ENCODE results near the gene KIR3DL2.
"Not testable (repeated sequence)": the region's sequence is repeated elsewhere in the genome, so short reads cannot be mapped to it uniquely, and the experiment has no call there.

The KIR3DL2 gene

DNA sequence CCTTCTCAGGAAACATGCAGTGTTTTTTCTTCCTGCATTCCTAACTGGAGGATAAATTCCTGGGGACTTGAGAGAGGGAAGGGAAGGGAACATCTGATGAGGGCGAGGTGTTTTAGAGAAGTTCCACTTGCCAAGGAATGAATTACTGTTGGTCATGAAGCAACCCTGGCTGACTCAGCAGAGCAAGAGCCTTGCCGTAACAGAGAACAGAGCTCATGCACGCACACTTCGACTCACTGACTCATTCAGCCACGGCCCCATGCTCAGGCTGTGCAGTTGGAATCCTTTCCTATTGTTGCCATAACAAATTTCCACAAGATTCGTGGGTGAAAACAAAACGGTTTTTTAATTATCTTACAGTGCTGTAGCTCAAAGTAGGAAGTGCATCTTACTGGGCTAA lies 24.9 kb upstream of the KIR3DL2 start:
- H3K36me3 ChIP-seq (replicated peaks; ENCODE audit: low read depth, low read length); H3K4me3 ChIP-seq (ENCODE audit: low read length); H3K9ac ChIP-seq (ENCODE audit: low read length); H4K20me1 ChIP-seq (ENCODE audit: insufficient read depth, low read length); H3K4me1 ChIP-seq (ENCODE audit: low read length); H2AFZ ChIP-seq (ENCODE audit: low read depth, low read length); H3K79me2 ChIP-seq (ENCODE audit: low read length); H3K4me2 ChIP-seq (ENCODE audit: low read length); H3K9me3 ChIP-seq (ENCODE audit: insufficient read depth, low read length); H3K27ac ChIP-seq (ENCODE audit: low read length): not testable (repeated sequence)
- H3K27me3 ChIP-seq (ENCODE audit: low read depth, low read length), result peaks cover 16% of the 10 kb centered on the region

DNA sequence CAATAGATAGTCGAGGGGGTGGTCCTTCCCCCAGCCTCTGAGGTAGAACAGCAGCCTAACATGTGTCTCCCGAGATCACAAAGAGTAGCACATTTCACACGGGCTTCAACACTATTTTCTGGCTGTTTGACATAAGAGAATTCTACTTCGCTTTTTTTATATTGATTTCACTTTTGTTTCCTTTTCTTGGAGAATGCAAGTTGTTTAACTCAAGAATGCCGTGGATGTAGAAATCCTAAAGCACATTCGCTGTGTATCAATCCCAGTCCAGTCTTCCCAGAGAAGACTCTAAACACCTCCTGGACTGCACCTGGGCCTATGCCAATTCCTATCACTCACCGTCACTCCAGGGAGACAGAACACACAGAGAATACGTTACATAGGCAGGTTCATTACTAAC lies 22.2 kb upstream of the KIR3DL2 start:
- H2AFZ ChIP-seq (ENCODE audit: low read depth, low read length); H3K79me2 ChIP-seq (ENCODE audit: low read length); H3K9me3 ChIP-seq (ENCODE audit: insufficient read depth, low read length); H4K20me1 ChIP-seq (ENCODE audit: insufficient read depth, low read length); H3K27ac ChIP-seq (ENCODE audit: low read length); H3K9ac ChIP-seq (ENCODE audit: low read length); H3K4me3 ChIP-seq (ENCODE audit: low read length); H3K36me3 ChIP-seq (replicated peaks; ENCODE audit: low read depth, low read length); H3K4me2 ChIP-seq (ENCODE audit: low read length); H3K4me1 ChIP-seq (ENCODE audit: low read length); H3K27me3 ChIP-seq (ENCODE audit: low read depth, low read length): not testable (repeated sequence)

DNA sequence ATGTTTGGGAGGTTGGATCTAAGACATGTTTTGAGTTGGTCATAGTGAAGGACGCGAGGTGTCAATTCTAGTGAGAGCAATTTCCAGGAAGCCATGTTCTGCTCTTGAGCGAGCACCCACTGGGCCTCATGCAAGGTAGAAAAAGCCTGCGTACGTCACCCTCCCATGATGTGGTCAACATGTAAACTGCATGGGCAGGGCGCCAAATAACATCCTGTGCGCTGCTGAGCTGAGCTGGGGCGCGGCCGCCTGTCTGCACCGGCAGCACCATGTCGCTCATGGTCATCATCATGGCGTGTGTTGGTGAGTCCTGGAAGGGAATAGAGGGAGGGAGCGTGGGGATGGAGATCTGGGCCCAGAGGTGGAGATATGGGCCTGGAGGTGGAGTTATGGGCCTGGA lies 17.7 kb upstream of the KIR3DL2 start, which contains the start of gene KIR2DS4:
Gene KIR2DS4, plus strand, starts transcription at position 181 of the 400 bp plus-strand sequence.
- H3K27ac ChIP-seq (ENCODE audit: low read length); H3K4me2 ChIP-seq (ENCODE audit: low read length); H3K36me3 ChIP-seq (replicated peaks; ENCODE audit: low read depth, low read length); H3K9me3 ChIP-seq (ENCODE audit: insufficient read depth, low read length); H3K9ac ChIP-seq (ENCODE audit: low read length); H3K4me3 ChIP-seq (ENCODE audit: low read length); H3K4me1 ChIP-seq (ENCODE audit: low read length); H2AFZ ChIP-seq (ENCODE audit: low read depth, low read length); H4K20me1 ChIP-seq (ENCODE audit: insufficient read depth, low read length); H3K79me2 ChIP-seq (ENCODE audit: low read length); H3K27me3 ChIP-seq (ENCODE audit: low read depth, low read length): not testable (repeated sequence)

DNA sequence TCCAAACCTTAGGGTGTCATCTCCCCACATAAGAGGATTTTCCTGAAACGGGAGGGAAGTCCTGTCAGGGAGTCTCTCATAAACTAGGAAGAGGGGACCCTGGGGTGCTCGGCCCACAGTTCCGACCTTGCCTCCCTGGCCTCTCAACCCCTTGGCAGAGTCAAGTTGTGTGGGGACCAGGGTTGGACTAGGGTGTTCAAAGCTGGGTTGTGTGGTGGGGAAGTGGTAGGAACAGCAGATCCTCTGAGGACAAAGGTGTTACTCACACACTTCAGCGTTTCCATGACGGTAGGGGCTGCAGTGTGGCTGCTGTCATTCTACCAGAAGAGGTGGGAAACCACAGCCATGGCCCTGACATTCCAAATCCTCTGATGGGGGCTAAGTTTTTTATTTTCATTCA lies 15.1 kb upstream of the KIR3DL2 start:
- H3K4me1 ChIP-seq (ENCODE audit: low read length); H2AFZ ChIP-seq (ENCODE audit: low read depth, low read length); H3K27ac ChIP-seq (ENCODE audit: low read length); H3K36me3 ChIP-seq (replicated peaks; ENCODE audit: low read depth, low read length); H3K27me3 ChIP-seq (ENCODE audit: low read depth, low read length); H3K79me2 ChIP-seq (ENCODE audit: low read length); H3K9me3 ChIP-seq (ENCODE audit: insufficient read depth, low read length); H3K4me3 ChIP-seq (ENCODE audit: low read length); H4K20me1 ChIP-seq (ENCODE audit: insufficient read depth, low read length); H3K4me2 ChIP-seq (ENCODE audit: low read length); H3K9ac ChIP-seq (ENCODE audit: low read length): not testable (repeated sequence)

DNA sequence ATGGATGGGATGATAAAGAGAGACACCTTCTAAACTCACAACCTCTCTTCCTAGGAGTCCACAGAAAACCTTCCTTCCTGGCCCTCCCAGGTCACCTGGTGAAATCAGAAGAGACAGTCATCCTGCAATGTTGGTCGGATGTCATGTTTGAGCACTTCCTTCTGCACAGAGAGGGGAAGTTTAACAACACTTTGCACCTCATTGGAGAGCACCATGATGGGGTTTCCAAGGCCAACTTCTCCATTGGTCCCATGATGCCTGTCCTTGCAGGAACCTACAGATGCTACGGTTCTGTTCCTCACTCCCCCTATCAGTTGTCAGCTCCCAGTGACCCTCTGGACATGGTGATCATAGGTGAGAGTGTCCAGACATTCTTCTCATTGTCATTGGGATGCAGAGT lies 12.7 kb upstream of the KIR3DL2 start:
- not testable (repeated sequence) for H3K9me3 ChIP-seq (ENCODE audit: insufficient read depth, low read length)

DNA sequence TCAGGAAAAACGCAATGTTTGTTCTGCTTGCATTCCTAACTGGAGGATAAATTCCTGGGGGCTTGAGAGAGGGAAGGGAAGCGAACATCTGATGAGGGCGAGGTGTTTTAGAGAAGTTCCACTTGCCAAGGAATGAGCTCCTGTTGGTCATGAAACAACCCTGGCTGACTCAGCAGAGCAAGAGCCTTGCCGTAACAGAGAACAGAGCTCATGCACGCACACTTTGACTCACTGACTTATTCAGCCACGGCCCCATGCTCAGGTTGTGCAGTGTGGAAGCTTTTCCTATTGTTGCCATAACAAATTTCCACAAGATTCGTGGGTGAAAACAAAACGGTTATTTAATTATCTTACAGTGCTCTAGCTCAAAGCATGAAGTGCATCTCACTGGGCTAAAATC lies 7.1 kb upstream of the KIR3DL2 start:
- not testable (repeated sequence) for H3K79me2 ChIP-seq (ENCODE audit: low read length); H3K9me3 ChIP-seq (ENCODE audit: insufficient read depth, low read length)

More for the DNA sequence above, 12.7 kb upstream of the KIR3DL2 start:
- not testable (repeated sequence) for H3K9ac ChIP-seq (ENCODE audit: low read length); H2AFZ ChIP-seq (ENCODE audit: low read depth, low read length); H3K4me1 ChIP-seq (ENCODE audit: low read length); H3K4me2 ChIP-seq (ENCODE audit: low read length); H3K36me3 ChIP-seq (replicated peaks; ENCODE audit: low read depth, low read length); H3K4me3 ChIP-seq (ENCODE audit: low read length); H3K79me2 ChIP-seq (ENCODE audit: low read length); H3K27ac ChIP-seq (ENCODE audit: low read length); H4K20me1 ChIP-seq (ENCODE audit: insufficient read depth, low read length); H3K27me3 ChIP-seq (ENCODE audit: low read depth, low read length)

DNA sequence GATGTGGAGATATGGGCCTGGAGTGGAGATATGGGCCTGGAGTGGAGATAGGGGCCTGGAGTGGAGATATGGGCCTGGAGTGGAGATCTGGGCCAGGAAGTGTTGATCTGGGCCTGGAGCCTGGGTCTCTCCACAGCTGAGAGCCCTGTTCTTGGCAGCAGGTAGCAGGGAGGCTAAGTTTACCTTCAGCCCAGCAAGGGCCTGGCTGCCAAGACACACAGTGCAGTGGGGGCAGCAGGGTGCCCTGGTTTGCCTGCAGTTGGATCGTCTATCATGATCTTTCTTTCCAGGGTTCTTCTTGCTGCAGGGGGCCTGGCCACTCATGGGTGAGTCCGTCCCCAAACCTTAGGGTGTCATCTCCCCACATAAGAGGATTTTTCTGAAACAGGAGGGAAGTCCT lies 687 bp downstream of the KIR3DL2 start:
- no peaks in the 10 kb centered on the region for H3K36me3 ChIP-seq (replicated peaks; ENCODE audit: low read depth, low read length)
- no peak overlapping the region for H3K9ac ChIP-seq (ENCODE audit: low read length)
- H3K27ac ChIP-seq (ENCODE audit: low read length), result no peak overlapping the region
- H4K20me1 ChIP-seq (ENCODE audit: insufficient read depth, low read length), result no peaks in the 10 kb centered on the region
- H3K9me3 ChIP-seq (ENCODE audit: insufficient read depth, low read length), result no peaks in the 10 kb centered on the region
- TF ChIP-seq, protein P1, sequence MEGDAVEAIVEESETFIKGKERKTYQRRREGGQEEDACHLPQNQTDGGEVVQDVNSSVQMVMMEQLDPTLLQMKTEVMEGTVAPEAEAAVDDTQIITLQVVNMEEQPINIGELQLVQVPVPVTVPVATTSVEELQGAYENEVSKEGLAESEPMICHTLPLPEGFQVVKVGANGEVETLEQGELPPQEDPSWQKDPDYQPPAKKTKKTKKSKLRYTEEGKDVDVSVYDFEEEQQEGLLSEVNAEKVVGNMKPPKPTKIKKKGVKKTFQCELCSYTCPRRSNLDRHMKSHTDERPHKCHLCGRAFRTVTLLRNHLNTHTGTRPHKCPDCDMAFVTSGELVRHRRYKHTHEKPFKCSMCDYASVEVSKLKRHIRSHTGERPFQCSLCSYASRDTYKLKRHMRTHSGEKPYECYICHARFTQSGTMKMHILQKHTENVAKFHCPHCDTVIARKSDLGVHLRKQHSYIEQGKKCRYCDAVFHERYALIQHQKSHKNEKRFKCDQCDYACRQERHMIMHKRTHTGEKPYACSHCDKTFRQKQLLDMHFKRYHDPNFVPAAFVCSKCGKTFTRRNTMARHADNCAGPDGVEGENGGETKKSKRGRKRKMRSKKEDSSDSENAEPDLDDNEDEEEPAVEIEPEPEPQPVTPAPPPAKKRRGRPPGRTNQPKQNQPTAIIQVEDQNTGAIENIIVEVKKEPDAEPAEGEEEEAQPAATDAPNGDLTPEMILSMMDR (IDR thresholded peaks at IDR 0.05; ENCODE audit: low read depth, low read length), result no peak
- no peak for TF ChIP-seq EZH2phosphoT487 (IDR thresholded peaks at IDR 0.05; ENCODE audit: low read depth)
- no peak overlapping the region for H3K4me3 ChIP-seq (ENCODE audit: low read length)
- H2AFZ ChIP-seq (ENCODE audit: low read depth, low read length), result no peak overlapping the region
- H3K4me1 ChIP-seq (ENCODE audit: low read length), result no peaks in the 10 kb centered on the region
- H3K27me3 ChIP-seq (ENCODE audit: low read depth, low read length), result peaks cover 14% of the 10 kb centered on the region
- no peaks in the 10 kb centered on the region for H3K79me2 ChIP-seq (ENCODE audit: low read length)
- no peak overlapping the region for H3K4me2 ChIP-seq (ENCODE audit: low read length)

More for the DNA sequence above, 7.1 kb upstream of the KIR3DL2 start:
- peaks cover 11% of the 10 kb centered on the region; the same call in 1 of the 2 replicates for H3K27me3 ChIP-seq (ENCODE audit: low read depth, low read length)
- H3K4me3 ChIP-seq (ENCODE audit: low read length); H3K4me2 ChIP-seq (ENCODE audit: low read length); H4K20me1 ChIP-seq (ENCODE audit: insufficient read depth, low read length); H2AFZ ChIP-seq (ENCODE audit: low read depth, low read length); H3K9ac ChIP-seq (ENCODE audit: low read length); H3K4me1 ChIP-seq (ENCODE audit: low read length); H3K36me3 ChIP-seq (replicated peaks; ENCODE audit: low read depth, low read length); H3K27ac ChIP-seq (ENCODE audit: low read length): not testable (repeated sequence)

Measured in OCI-LY3 (cell line).